ENCODE results near the gene MYH10. TPM values are rescaled to one million over a fixed set of nuclear protein-coding genes. Genes with fewer than 3 reads are reported as not detected.
A peak's percentile ranks its signal among the peaks of the same experiment; 100 is the strongest.

The MYH10 gene
- total RNA-seq, 1 experiment from 2014 or later: 1.6 TPM

DNA sequence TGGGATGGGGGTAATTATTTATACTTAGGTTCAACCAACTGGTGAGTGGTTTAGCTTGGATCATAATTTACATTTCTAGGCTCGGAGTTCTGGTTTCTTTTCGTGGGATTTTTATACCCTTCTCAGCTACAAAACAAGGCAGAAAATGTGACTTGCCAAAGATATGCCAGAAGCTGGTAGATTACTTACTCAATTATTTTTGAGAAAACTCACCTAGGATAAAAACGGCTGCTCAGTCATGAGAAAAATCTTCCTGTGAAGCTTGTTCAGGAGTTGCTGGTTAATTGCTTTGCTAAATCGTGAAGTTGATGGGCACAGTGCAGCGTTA, 193.7 kb downstream of the MYH10 start:
- Histone ChIP-seq H3K4me3 (peak overlapping the region; percentile 84), H3K36me3 (ENCODE audit: low read depth) (no peaks in the 10 kb centered on the region), H3K79me2 (ENCODE audit: low read depth) (peaks cover 50% of the 10 kb centered on the region), H3K9me2 (ENCODE audit: insufficient read depth) (no peaks in the 10 kb centered on the region), H2AFZ (peak overlapping the region; percentile 83; the same call in 1 of the 2 replicates), H3K27ac (peak overlapping the region; percentile 86), H4K20me1 (ENCODE audit: insufficient read depth) (peaks cover 7% of the 10 kb centered on the region; the same call in 1 of the 2 replicates), H3K4me1 (replicated peaks; ENCODE audit: insufficient read depth) (peaks cover 9% of the 10 kb centered on the region; the same call in 1 of the 2 replicates), H3K4me2 (peak overlapping the region; percentile 94), H3F3A (ENCODE audit: insufficient read depth, low read depth) (peaks cover 6% of the 10 kb centered on the region; the same call in 1 of the 2 replicates), H3K9me3 (ENCODE audit: insufficient read depth, low read depth) (no peaks in the 10 kb centered on the region), H3K27me3 (ENCODE audit: insufficient read depth, low read depth) (no peaks in the 10 kb centered on the region)
- no peak for TF ChIP-seq EZH2 (IDR thresholded peaks at IDR 0.05; ENCODE audit: low read depth)
- no peak for TF ChIP-seq CTCF (conservative IDR thresholded peaks at IDR 0.05)
- no peak for DNase-seq
- CTCF ChIA-PET: interaction anchor here (1.0 to 3.1 kb wide), 2 partner anchors 27 to 53 kb away, joined by 3 to 13 read pairs; no protein-coding TSS in a partner anchor
- intact Hi-C loops (cut with micrococcal nuclease; ENCODE audit: unreplicated experiment): loop anchor here (1.0 kb wide), 1 partner anchor 54 kb away; the partner anchor contains the start of gene RPL26
- POLR2A ChIA-PET (ENCODE audit: unreplicated experiment): interaction anchor here (0.5 to 1.1 kb wide), 7 partner anchors 17 to 918 kb away, joined by 3 to 9 read pairs (median 3); no protein-coding TSS in a partner anchor
- TSS peak; percentile 38 for BruUV-seq (replicated peaks)

- Histone ChIP-seq H3K4me1 (replicated peaks; ENCODE audit: insufficient read depth) (peaks cover 9% of the 10 kb centered on the region; the same call in 1 of the 2 replicates), H3K27me3 (ENCODE audit: insufficient read depth, low read depth) (no peaks in the 10 kb centered on the region), H3K9me2 (ENCODE audit: insufficient read depth) (no peaks in the 10 kb centered on the region), H4K20me1 (ENCODE audit: insufficient read depth) (peaks cover 7% of the 10 kb centered on the region; the same call in 1 of the 2 replicates), H2AFZ (peak overlapping the region; percentile 83), H3K79me2 (ENCODE audit: low read depth) (peaks cover 45% of the 10 kb centered on the region), H3K4me2 (peak overlapping the region; percentile 94), H3K27ac (peak overlapping the region; percentile 86), H3F3A (ENCODE audit: insufficient read depth, low read depth) (0 out of 2 replicates have a peak, but pooled peaks cover 6% of the 10 kb centered on the region), H3K4me3 (peak overlapping the region; percentile 84), H3K9me3 (ENCODE audit: insufficient read depth, low read depth) (no peaks in the 10 kb centered on the region), H3K36me3 (ENCODE audit: low read depth) (no peaks in the 10 kb centered on the region)
- ChIA-PET CTCF (interaction anchor here (0.6 to 3.1 kb wide), 2 partner anchors 26 to 53 kb away, joined by 4 to 13 read pairs; no protein-coding TSS in a partner anchor), POLR2A (ENCODE audit: unreplicated experiment) (interaction anchor here (0.5 to 1.5 kb wide), 19 partner anchors 16 to 1679 kb away, joined by 3 to 21 read pairs (median 4); partner anchors contain the start of gene USP43)
- no TSS peak for BruUV-seq (replicated peaks)
- peak; percentile 38 to 70 for DNase-seq
- intact Hi-C loops (cut with micrococcal nuclease; ENCODE audit: unreplicated experiment): loop anchor here (1.0 kb wide), 1 partner anchor 53 kb away; the partner anchor contains the start of gene RPL26
- TF ChIP-seq EZH2 (IDR thresholded peaks at IDR 0.05; ENCODE audit: low read depth) (no peak), CTCF (conservative IDR thresholded peaks at IDR 0.05) (no peak)
Measured at GRCh38 chr17:8436169-8436843, 194.2 kb downstream of the MYH10 start.

DNA sequence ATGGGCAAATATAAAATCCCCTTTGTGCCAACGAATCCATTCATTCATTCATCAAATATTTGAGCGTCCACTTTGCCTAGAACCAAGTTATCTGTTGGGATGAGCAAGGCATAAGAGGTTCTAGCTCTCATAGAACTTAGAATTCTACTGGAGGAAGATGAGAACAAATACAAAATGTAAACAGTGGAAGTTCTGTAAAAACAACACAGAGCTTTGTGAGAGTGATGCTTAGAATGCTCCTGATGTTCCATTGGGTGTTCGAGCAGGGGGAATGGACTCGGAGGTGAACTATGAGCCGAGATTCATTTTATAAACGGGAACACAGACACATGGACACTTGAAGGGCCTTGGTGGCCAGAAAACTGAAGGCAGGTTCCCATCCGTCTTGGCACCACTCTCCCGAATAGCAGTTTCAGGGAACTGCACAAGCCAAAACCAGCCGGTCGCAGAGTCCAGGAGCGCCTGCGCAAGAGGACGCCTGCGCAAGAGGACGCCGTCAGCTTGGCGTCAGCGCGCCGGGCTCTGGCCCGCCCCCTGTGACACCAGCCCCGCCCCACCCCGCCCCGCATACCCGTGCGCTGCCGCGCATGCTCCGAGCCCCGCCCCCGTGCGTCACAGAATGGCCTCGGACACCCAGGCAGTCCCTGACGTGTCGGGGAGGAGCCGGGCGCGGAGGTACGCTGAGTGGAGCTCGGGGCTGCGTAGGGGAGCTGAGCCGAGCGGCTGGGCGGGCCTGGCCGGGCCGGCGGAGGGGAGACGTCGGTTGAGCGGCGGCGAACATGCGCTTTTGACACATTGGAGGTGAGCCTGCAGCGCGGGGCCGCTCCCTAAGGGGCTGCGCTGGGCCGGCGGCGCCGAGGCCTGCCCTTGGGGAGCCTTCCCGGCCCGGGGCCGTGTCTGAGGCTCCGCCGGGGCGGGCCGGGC, 195.0 kb downstream of the MYH10 start, which contains the start of gene NDEL1:
Gene NDEL1, plus strand, starts transcription at position 640 of the 924 bp plus-strand sequence. CDS start 8,388 bp downstream, outside the sequence.
- peak; percentile 86 to 99 for DNase-seq
- CTCF ChIA-PET: interaction anchor here (0.6 to 3.1 kb wide), 2 partner anchors 25 to 52 kb away, joined by 4 to 13 read pairs; no protein-coding TSS in a partner anchor
- Histone ChIP-seq H3K4me1 (replicated peaks; ENCODE audit: insufficient read depth) (peaks cover 9% of the 10 kb centered on the region; the same call in 1 of the 2 replicates), H4K20me1 (ENCODE audit: insufficient read depth) (peaks cover 7% of the 10 kb centered on the region; the same call in 1 of the 2 replicates), H3K36me3 (ENCODE audit: low read depth) (no peaks in the 10 kb centered on the region), H3K9me2 (ENCODE audit: insufficient read depth) (no peaks in the 10 kb centered on the region), H3K27me3 (ENCODE audit: insufficient read depth, low read depth) (no peaks in the 10 kb centered on the region), H3F3A (ENCODE audit: insufficient read depth, low read depth) (0 out of 2 replicates have a peak, but pooled peaks cover 6% of the 10 kb centered on the region), H3K79me2 (ENCODE audit: low read depth) (peaks cover 38% of the 10 kb centered on the region), H3K4me2 (peak within 1 kb of the TSS; percentile 94), H2AFZ (peak within 1 kb of the TSS; percentile 92), H3K27ac (peak within 1 kb of the TSS; percentile 86), H3K9me3 (ENCODE audit: insufficient read depth, low read depth) (no peaks in the 10 kb centered on the region), H3K4me3 (peak within 1 kb of the TSS; percentile 84)
- TSS peak; percentile 99 for BruUV-seq (replicated peaks)
- intact Hi-C loops (cut with micrococcal nuclease; ENCODE audit: unreplicated experiment): loop anchor here (1.0 kb wide), 1 partner anchor 52 kb away; the partner anchor contains the start of gene RPL26
- POLR2A ChIA-PET (ENCODE audit: unreplicated experiment): interaction anchor here (0.6 to 1.5 kb wide), 19 partner anchors 12 to 1680 kb away, joined by 3 to 35 read pairs (median 4); partner anchors contain the start of genes SLC25A35 and USP43
- TF ChIP-seq CTCF (conservative IDR thresholded peaks at IDR 0.05): no peak
- TF ChIP-seq EZH2 (IDR thresholded peaks at IDR 0.05; ENCODE audit: low read depth): no peak

All from PC-9 (cell line).